GM18907 (cell line): ENCODE data around the gene ENOX1.

Experiments used
- ATAC-seq: cut with Tn5 transposase; IDR thresholded peaks from one replicate; pipeline ENCODE4 v1.9.1; 2021; ENCODE audit warnings: mild to moderate bottlenecking, moderate library complexity; ENCODE audit not compliant: unreplicated experiment

Gene ENOX1

DNA sequence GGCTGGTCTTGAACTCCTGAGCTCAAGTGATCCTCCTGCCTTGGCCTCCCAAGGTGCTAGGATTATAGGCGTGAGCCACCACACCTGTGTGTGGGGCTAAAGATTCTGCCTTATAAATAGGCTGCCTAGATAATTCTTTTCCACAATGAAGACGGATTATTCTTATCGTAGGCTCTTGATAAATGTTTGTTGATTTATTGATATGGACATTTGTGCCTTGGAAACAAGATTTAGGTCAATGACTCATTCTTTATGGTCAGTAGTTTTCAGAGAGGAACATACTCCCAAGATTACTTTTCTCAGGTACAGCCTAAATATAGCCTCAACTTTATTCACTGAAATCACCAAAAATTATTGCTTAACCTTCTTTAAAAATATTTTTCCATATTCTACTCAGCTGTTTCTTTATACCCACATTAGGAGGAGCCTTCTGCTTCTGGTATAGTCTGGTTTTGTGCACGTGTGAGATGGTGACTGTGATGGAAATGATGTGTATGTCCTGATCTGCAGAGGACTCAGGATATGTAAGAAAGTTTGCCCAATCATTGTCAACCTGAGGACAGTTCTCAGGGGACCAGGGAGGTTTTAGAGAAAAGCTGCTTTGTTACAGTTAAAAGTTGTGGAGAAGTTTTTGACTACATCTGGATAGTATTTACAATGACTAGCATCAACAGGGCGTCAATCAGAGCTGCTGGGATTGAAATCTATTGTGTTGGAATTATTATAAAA is 554.5 kb downstream of the ENOX1 start:
- ATAC-seq = no peak

DNA sequence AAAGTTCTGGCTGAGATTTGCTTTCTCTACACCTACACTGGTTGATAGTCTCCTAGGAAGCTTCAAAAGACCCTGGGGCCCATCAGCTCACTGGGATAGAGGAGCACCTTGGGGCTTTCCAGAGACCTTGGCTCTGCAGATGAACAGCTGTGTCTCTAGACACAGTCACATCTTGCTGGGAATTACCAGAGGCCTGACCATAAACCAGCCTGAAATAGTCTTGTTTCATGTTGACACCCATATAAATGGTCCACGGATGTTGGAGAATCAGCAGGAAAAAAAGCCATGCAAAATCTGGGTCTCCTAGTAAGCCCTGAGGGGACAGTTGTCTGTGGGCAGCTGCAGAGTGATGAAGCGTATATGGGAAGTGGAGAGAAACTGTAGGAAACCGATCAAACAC is 555.8 kb downstream of the ENOX1 start:
- ATAC-seq = no peak

DNA sequence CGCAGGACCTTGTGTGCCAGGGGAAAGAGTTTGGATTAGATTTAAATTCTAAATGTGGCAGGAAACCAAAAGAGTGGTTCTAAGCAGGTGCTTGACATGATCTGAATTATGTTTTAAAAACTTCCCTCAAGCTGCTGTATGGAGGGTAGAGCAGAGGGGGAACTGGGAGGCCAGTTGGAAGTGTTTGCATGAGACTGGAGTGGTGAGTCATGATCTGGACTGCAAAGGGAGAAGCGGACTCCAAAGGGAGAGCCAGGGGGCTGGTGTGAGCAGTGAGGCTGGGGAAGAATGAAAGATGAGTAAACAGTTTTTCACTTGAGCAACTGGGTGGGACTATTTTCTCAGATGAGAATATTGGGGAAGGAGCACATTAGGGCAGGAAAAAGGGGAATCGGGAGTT is 557.3 kb downstream of the ENOX1 start:
- no peak for ATAC-seq

DNA sequence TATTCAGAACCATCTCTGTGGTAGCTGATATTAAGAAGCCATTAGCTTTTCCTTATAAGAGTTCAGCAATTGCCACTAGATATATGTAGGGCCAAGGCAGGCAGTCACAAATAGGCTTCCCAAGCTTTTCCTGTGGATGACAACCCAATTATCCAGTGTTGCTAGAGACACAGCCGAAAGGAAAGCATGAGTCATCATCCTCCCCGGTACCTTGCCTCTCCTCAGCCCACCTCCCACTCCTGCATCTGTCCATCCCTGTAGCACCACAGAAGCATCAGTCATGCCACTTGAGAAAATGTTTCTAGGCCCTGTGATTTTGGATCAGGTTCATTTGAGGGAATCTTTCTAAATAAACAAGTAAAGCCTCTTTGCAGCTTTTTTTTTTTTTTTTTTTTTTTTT is 559.1 kb downstream of the ENOX1 start:
- no peak for ATAC-seq

DNA sequence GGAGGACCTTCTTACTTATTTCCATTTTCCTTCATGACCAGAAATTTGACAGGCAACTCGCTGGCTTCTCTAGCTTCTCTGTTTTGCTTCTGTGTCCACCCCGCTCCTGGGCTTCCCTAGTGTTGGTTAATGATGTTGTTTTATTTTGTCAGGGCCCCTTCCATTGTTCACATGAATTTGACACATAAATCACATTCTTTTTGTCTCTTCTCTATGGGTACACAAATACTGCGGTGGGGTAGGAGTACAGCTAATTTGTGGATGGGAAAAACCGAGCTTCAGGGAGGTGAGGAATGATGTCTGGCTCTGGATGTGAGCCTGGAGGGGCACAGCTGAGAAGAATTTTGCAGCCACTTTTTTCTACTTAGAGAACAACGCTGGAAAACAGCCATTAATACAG is 563.6 kb downstream of the ENOX1 start:
- ATAC-seq = no peak

DNA sequence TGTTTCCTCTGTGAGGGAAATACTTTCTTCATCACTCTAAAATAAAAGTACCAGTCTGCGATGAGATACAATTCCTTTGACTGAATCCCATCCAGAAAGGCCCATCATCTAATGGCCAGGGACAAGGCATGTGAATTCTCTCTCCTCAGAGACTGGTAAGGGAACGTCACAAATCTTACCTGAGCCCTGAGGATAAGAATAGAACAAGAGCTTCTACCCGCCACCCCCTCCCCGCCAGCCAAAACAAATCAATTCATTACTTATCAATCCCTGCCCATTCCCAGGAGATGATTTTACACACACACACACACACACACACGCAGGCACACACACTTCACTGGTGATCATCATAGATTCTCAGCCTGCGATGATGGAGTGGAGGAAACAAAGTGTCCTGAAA is 564.7 kb downstream of the ENOX1 start:
- ATAC-seq = no peak

DNA sequence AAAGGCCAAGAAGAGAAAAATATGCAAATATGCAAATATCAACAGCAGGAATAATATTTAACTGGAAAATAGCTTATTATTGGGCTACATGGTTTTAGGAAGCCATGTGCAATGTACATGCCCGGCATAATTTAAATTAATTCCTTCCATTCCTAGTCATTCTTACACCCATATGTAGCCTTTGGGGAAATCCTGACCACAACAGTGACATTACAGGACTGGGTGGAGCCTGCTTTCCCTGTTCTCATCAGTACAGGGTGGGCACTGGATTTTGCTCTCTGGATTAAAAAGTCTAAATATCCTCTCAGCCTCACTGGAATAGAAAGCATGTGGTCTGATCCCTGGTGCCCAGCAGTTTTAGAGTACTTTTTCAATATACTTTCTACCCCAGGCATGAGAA is 565.2 kb downstream of the ENOX1 start:
- no peak for ATAC-seq

DNA sequence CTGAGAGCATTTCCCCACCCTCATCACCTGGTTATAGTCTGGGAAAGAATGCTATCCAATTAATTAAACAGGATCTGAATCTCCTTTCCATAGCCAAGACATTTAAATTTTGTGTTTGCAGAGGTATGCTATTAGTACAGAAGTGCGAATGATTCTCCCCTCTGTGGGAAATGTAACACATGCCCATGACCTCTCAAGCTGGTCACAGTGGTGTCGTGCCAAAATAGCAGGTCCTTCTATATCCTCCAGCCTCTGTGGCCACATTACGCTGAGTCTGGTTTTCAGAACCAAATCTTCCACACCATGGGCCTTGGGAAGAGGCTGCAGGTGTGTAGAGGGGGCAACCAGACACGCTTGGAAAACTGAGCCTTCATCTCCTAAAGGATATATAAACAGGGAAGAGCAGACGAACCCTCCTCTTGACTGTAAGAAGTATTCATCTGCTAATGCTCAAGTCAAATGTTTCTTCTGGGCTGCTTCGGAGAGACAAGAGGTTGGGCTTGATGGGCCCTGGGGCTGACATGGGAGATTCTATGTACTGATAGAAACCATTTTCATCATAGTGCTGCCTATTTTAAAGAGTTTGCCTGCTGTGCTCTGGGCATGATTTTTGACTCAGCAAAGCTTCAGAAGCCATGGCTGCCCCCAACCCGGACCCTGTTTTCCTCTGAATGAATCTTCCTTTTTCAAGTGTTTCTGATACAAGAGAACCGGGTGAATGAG is 565.7 kb downstream of the ENOX1 start:
- ATAC-seq = no peak

DNA sequence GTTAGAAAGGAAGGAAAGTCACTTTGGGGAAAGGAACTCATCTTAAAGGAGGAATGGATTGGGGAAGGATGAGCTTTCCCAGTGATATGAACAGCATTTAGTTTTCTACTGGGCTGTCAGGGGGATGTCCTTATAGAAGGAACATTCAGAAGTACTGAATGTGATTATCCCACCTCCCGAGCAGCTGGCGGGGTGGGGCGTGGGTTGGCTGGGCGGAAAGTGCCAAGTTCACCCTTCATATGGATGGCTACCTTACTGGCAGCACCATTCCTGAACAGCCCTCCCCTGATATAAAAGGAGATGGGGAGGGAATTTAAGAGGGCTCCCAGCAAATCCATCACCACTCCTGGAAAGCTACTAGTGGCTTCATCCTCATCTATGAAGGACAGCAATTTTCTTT is 572.6 kb downstream of the ENOX1 start:
- ATAC-seq = no peak

DNA sequence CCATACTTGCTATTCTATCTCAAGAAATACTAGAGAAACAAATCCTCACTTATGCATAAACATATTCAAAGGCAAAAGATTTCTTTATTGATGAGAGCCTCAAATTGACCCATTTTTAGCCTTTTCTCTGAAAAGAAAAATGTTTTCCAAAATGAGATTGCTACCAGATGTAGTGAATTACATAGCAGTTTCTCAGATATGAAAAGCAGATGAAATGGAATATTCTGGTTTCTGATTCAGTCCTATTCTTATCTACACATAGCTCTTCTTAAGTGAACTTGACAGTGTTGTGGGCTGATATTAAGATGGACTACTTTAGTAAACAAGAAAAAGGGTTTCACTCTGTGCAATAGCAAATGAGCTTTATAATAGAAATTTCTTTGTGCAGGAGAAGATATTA is 579.9 kb downstream of the ENOX1 start:
- no peak for ATAC-seq

DNA sequence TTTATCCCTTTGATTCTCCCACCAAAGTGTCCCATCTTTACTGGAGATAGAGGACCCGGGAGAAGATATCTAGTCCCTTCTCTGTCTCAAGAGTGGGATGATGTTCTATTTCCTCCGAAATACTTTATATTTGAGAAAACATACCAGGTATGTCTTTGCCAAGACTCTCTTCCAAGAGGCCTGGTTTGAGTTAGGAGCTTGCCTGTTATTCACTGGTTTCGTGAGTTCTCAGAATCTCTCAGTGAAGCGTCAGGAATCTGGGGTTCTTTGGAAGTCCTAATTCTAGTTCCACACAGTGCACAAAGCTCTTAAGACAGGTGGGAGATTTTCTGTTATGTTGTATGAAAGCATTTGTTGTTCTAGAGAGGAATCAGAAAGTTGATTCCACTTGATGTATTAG is 581.4 kb downstream of the ENOX1 start:
- ATAC-seq = no peak

DNA sequence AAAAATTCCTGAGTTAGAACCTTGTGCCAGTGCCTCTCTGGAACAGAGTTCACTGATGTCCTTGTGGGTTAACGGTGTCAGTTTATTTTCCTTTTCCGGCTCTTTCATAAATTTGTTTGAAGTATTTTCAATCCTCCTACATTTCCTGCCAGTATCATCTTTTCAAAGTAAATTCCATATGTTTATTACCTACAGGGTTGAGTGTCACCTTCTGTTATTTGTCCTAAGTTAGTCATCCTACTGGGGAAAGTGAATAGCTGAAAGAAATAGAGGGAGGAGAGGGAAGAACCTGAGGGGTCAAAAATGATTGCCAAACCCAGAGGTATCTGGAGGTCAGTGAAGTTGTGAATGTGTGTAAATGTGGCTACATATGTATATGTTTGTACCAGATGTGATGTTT is 582.2 kb downstream of the ENOX1 start:
- ATAC-seq = no peak

DNA sequence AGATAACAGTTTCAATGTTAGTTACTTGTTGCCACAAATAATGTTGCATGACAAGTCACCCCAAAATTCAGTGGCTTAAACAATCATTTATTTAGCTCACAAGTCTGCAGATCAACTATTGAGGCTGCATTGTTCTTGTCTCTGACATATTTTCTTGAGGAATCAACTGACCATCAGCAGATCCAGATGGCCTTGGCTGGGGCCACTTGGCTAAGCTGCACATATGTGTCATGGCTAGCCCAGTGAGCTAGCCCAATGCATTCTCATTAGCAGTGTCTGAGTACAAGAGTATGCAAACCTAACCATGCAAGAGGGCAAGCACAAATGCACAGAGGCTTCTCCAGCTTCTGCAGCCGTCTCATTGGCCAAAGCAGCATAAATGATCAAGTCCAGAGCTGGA is 583.0 kb downstream of the ENOX1 start:
- ATAC-seq = no peak

DNA sequence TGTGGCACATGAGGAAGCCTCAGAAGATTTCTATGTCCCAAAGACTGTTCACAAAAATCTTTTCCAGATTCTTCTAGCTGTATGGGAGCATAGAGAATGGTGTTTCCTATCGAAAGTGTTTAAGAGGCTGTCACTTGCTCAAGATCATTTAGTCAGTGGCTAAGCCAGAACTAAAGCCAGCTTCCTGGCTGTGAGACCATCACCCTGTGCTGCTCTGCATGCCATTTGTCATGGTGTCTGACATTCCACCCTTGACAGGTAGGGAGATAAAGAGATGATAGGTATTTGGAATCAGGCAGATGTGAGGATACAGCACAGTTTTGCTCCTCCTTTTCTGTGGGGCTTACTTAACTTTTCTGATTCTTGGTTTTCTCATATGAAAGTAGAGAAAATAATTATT is 586.0 kb downstream of the ENOX1 start:
- ATAC-seq = no peak

DNA sequence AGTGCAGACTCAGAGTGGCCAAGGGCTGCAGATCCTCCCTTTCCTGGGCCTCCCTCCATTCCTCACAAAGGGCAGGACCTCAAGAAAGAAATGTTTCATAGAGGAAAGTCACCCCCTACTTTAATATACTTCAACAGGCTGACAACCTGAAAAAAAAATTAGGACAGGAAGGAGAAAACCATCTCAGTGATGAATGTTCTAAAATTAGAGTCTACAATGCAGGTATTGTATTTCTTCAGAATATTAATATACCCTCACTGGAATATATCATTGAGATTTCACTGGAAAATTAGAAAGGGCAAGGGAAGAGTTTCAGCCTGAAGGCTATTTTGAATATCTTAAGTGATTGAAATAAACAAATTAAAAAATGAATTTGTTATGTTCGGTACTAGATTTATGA is 586.5 kb downstream of the ENOX1 start:
- no peak for ATAC-seq

DNA sequence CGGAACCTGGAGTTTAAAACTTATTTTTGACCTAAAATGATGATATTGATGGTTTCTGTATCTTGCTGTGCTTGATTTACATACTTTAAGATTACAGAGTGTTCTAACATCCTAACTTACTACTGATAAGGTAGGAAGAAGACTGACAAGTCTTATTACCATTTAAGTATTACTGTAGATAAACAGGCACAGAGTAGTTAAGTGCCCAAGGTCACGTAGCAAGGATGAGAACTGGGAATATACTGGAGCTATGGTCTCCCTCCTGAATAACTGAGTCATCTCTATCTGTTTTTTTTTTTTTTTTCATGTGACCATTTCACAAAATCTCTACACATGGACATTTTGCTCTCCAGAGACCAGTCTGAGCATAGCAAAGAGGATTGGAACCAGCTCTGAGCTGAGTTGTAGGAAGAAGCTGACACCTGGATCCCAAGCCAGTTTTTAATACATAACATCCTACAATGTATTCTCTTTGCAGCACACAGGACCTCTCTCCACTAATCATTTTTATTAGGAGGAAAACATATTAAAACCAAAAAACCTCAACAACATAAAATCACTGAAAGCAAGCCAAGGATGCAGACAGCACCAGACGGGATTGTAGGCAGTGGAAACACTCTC is 589.9 kb downstream of the ENOX1 start:
- ATAC-seq = no peak

DNA sequence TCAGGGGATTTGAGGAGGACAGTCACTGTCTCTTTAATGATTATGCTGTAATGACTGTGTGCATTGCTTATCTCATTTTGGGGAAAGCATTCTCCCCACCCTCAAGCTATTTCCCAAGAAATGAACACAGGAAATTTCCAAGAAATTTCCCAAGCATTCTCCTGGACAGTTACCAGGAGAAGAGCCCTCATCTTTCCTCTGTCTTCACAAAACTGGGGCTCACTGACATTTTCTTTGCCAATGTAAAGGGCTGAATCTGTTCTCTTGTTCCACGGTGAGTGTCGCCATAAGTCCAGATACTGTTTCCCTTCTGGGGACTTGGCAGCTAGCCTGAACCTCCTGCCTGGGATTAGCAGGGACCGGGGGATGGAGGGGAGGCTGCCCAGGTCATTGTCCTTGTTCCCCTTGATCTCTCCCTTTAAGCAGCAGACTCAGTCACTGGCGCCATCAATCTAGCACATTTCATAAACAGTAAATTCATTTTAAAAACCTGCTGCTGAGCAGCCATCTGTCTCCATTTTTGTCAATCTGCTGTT is 590.6 kb downstream of the ENOX1 start:
- no peak for ATAC-seq

DNA sequence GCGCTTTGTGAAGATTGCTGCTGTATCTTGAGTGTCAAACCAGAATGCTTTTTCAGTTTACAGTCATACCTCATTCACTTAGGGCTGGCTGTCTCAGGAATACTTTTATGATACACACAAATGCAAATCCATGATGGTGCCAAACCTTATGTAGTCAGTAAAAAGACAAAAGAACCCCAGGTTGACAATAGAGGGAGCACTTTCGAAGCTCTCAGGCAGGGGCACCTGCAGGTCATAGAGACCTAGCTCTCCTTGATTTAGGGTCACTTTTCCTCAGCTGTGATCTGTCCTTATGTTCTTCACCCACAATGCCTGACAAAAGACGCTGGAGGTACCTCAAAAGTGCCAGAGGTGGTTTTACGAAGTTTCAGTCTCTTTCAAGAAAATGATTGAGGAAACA is 591.2 kb downstream of the ENOX1 start:
- ATAC-seq = no peak

DNA sequence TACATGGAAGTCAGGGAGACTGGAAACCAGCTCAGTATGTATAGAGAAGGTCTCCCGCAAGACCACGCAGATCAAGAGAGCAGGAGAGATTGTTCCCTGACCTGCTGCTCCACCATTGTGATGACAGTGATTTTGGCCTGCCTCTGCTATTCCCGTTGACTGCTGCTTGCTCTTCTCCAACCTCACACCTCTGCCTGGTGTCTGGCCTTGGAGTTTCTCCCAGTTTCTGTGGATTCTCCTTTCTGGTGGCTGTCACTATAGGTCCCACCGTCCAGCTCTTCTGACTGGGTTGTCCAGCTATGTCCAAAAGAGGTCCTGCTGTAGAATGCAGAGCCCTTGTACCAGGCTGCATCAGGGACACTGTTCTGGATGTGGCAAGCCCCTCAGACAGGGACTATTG is 591.7 kb downstream of the ENOX1 start:
- ATAC-seq = no peak

DNA sequence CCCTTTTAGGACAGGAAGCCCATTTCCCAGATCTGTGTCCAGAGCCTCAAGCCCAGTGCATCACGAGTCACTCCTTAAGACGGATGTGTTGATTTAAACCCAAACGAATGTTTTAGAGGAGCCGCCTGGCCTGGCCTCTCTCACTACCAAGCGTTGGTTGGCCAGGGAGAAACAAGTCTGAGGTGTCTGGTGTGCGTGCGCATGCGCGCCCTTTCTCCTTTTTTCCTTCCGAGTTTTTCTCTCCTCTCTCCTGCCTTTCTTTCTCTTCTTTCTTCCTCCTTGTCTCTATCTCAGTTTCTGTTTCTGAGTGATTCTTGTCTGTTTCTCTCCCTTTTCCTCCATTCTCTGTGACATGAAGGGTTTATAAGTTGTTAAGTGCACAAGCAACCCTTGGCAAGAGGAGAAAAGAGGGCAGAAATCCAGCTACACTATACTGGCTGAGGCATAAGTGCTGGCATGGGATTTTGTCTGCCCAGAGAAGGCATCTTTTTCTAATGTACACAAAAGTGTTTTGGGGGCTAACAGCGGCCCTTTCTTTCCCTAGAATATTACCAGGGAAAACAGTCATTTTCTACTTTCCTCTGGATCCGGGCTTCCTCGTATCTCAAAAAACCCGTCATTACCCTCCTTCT is 592.9 kb downstream of the ENOX1 start:
- no peak for ATAC-seq

DNA sequence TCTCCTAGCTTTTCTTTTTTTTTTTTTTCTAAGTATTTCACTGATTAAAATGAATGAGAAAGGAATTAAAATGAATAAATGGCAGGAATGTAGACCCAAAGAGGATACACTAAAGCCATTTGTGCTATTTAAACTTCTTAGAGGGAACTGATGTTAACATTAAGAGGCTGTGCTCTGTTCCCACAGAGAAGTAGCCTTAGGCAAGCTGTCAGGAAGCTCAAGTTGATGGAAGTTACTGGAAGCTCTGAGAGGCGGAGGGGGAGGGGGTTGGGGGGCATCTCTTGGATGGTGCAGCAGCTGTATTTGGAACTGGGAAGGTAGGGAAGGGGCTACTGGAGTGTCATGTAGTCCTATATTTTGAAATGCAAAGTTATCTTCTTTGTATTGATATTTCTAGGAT is 595.2 kb downstream of the ENOX1 start:
- ATAC-seq = no peak

DNA sequence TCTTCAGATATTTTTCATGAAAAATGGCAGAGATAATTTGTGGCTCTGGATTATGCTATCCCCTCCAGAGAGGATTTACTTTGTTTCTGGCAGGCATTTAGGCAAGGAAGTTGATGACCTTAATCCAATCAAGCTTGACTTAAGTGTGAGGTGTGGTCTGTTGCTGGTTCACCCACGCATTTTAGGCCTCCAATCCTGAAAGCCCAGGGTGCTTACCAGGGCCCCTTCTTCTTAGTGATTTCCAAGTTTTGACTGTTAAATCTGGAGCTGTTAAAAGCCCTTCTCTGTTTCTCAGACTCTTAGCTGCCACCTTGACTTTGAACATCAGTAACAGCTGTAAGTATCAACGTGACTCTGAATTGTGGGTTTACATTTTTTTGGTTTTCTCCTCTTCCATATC is 601.5 kb downstream of the ENOX1 start:
- no peak for ATAC-seq
